Stimulated activated naive CD8-positive, alpha-beta T cell treated with anti-CD3 and anti-CD28 coated beads, Interleukin-15, Interleukin-2, amounts not matched to agents 100 ng/mL and 50 ng/mL, for 24 hours (primary cell): ENCODE data around the gene IGF2BP3.

ENCODE experiments used
- H3K27ac Mint-ChIP-seq: one replicate; pipeline ENCODE4 v1.8.0; 2021; ENCODE audit warnings: mild to moderate bottlenecking, mixed read lengths
- H3K27me3 Mint-ChIP-seq: one replicate; pipeline ENCODE4 v1.8.0; 2021; ENCODE audit warnings: mixed read lengths
- H3K36me3 Mint-ChIP-seq: one replicate; pipeline ENCODE4 v1.8.0; 2021; ENCODE audit warnings: low read depth, mixed read lengths
- H3K4me1 Mint-ChIP-seq: one replicate; pipeline ENCODE4 v1.8.0; 2021; ENCODE audit warnings: low read depth, mixed read lengths
- H3K4me3 Mint-ChIP-seq: one replicate; pipeline ENCODE4 v1.8.0; 2021; ENCODE audit warnings: mild to moderate bottlenecking, mixed read lengths
- H3K9me3 Mint-ChIP-seq: one replicate; pipeline ENCODE4 v1.8.0; 2021; ENCODE audit warnings: mixed read lengths

Gene IGF2BP3

DNA sequence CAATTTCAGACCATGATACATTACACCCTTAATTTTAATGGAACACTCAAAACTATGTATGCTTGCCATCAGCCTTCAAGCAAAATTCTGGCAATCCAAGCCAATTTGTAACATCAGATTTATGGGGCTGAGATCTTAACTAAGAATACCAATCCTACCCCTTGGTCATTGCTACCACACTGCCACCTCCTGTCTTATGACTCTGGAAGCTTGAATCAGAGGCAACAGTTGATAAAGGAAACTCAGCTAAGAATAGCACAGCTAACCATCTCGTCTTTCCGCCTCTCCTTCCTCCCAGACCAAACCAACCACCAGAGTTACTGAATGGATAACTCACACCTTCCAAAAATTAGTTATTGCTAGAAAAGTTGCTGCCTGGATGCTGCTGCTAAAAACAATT is 7.4 kb downstream of the IGF2BP3 start:
- Mint-ChIP-seq H3K9me3 (no peaks in the 10 kb centered on the region), H3K36me3 (no peaks in the 10 kb centered on the region), H3K27ac (no peak overlapping the region), H3K4me3 (no peak overlapping the region), H3K27me3 (peaks cover 82% of the 10 kb centered on the region), H3K4me1 (peaks cover 12% of the 10 kb centered on the region)

DNA sequence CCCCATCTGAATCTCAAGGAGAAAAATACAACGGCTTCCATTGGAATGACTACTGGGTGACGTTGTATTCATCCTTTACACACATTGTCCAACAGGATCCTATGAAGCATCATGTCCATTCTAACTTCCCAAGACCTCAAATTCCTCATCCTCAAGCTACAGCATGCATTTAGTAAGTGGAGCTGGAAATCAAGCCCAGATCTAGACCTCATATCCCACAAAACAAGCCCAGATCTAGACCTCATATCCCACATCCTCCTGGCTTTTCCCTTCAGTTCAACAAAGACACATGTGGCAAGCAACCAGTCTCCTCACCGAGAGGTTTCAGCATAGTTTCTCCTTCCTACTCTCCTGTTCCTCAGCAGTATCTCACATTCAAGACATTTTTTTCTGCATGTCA is 12.2 kb downstream of the IGF2BP3 start:
- Mint-ChIP-seq H3K4me1 (peaks cover 2% of the 10 kb centered on the region), H3K9me3 (no peaks in the 10 kb centered on the region), H3K27ac (no peak overlapping the region), H3K36me3 (no peaks in the 10 kb centered on the region), H3K4me3 (no peak overlapping the region), H3K27me3 (peaks cover 72% of the 10 kb centered on the region)

DNA sequence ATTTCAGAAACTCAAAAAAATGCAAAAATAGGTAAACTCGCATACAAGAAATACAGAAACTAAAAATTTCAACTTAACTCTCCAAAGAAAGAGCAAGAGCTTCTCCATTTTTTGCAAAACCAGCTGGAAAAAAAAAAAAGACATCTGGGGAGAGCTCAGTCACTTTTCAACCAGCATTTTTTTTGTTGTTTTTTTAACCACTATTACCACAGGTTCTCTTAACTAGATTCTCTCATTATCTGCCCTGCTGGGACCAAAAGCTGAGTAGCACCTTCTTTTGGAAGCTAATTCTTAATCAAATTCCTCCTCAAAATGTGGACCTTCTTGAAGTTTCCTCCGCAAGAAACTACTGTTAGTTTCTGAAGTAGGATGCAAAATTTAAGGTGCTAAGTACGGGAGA is 14.2 kb downstream of the IGF2BP3 start:
- Mint-ChIP-seq H3K4me1 (no peaks in the 10 kb centered on the region), H3K4me3 (no peak overlapping the region), H3K27me3 (peaks cover 60% of the 10 kb centered on the region), H3K9me3 (no peaks in the 10 kb centered on the region), H3K27ac (no peak overlapping the region), H3K36me3 (no peaks in the 10 kb centered on the region)

DNA sequence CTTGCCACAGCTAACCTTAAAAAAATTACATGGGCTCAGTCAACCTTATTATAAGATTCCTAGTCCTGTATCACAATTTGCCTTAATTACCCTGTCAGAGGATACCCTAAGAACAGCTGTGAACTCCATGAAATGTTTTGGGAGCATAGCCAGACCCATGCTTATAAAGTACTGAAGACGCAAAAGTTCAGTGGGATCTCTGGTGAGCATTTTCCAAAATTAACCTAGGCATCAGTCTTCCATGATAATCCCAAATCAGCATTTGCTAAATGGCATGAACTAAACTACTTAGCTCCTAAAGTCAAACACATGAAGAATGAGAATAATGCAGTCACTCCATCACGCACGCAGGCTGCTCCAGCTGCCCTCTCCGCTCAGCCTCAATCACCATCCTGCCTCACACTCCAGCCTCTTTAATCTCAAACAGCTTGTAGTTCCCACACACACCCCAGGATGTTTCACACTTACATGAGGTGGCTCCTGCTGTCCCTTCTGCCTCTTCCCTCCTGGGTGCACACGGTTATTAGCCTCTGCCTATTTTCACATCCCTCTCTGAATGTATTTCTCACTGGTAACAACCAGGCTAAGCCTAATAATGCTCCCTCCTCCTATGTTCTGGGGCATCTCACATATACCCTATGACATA is 15.3 kb downstream of the IGF2BP3 start:
- Mint-ChIP-seq H3K36me3 (no peaks in the 10 kb centered on the region), H3K9me3 (no peaks in the 10 kb centered on the region), H3K4me1 (peaks cover 5% of the 10 kb centered on the region), H3K27ac (no peak overlapping the region), H3K4me3 (no peak overlapping the region), H3K27me3 (peaks cover 55% of the 10 kb centered on the region)

DNA sequence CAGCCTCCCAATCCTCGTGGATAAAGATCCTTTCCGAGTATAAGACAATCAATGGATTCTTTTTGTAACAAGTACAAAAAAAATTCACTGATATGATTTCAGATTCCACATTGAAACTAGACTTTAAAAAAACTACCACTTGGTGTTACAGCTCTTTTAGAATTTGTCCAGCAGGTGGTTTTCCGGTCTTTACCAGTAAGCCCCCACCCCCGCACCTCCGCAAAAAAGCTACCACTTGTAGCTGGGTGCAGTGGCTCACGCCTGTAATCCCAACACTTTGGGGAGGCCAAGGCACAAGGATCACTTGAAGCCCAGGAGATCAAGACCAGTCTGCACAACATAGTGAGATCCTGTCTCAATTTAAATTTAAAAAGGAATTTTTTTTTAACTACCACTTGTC is 19.8 kb downstream of the IGF2BP3 start:
- Mint-ChIP-seq H3K36me3 (no peaks in the 10 kb centered on the region), H3K9me3 (no peaks in the 10 kb centered on the region), H3K27ac (no peak overlapping the region), H3K27me3 (peaks cover 39% of the 10 kb centered on the region), H3K4me1 (peaks cover 6% of the 10 kb centered on the region), H3K4me3 (no peak overlapping the region)

DNA sequence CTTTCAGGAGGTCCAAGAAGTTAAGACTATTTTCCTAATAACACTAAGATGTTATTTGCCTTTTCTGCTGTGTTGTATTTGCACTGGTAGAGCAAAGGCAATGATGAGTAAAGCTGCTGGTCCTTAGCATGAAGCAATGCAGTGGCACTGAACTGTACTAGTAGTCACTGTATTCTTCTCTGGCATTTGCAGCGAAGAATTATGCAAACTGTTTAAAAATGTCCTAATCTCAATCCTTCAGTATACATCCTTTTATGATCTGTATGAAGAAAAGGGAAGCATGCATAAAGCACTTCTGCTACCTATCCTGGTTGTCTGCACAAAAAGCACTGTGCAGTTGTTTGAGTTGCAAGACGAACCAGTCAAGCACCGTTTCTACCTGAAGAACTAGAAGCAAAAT is 20.4 kb downstream of the IGF2BP3 start:
- H3K27ac Mint-ChIP-seq, result no peak overlapping the region
- peaks cover 6% of the 10 kb centered on the region for H3K4me1 Mint-ChIP-seq
- H3K9me3 Mint-ChIP-seq, result no peaks in the 10 kb centered on the region

DNA sequence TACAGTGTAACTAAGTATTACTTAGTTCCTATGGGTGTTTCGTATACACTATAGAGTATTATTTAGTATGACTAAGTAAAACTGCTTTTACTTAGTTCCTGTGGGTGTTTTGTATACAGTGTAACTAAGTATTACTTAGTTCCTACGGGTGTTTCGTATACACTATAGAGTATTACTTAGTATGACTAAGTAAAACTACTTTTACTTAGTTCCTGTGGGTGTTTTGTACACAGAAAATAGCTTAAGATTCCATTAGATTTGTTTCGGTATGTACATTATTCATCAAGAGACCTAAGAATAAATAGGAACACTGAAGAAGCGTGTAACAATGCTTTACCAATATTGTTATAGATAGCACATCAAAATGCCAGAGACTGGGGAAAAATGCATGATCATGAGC is 25.0 kb downstream of the IGF2BP3 start:
- Mint-ChIP-seq H3K36me3 (no peaks in the 10 kb centered on the region), H3K27me3 (peaks cover 15% of the 10 kb centered on the region), H3K9me3 (no peaks in the 10 kb centered on the region), H3K4me3 (no peak overlapping the region), H3K4me1 (peaks cover 4% of the 10 kb centered on the region), H3K27ac (no peak overlapping the region)

More for the DNA sequence above, 20.4 kb downstream of the IGF2BP3 start:
- Mint-ChIP-seq H3K27me3 (peaks cover 34% of the 10 kb centered on the region), H3K4me3 (no peak overlapping the region), H3K36me3 (no peaks in the 10 kb centered on the region)

DNA sequence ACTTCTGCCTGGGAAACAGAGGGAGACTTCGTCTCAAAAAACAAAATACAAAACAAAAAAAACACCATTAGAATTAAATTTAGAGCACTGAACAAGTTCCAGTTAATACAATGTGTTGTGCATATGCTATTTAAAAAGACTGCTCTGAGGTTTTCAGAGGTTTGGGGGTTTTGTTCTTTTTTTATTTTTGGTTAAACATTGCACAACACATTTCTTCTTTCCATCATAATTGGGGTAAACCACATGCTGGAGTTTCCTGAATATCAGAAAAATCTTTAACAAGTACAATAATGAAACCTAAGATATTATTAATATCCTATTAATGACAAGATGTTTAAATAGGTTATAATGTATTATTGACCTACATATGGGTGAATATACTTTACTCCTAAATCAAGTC is 26.3 kb downstream of the IGF2BP3 start:
- Mint-ChIP-seq H3K36me3 (no peaks in the 10 kb centered on the region), H3K27ac (no peak overlapping the region), H3K4me1 (no peaks in the 10 kb centered on the region), H3K9me3 (no peaks in the 10 kb centered on the region), H3K27me3 (peaks cover 13% of the 10 kb centered on the region), H3K4me3 (no peak overlapping the region)

DNA sequence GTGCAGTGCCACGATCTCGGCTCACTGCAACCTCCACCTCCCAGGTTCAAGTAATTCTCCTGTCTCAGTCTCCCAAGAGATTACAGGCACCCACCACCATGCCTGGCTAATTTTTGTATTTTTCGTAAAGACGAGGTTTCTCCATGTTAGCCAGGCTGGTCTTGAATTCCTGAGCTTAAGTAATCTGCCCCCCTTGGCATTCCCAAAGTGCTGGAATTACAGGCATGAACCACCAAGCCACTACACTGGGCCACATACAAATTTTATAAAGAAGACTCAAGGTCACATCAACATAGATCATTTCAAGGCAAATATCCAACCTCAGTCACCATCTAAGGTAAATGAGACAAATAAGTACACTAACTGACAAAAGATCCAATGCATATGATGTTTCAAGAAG is 32.1 kb downstream of the IGF2BP3 start:
- Mint-ChIP-seq H3K36me3 (no peaks in the 10 kb centered on the region), H3K27ac (no peak overlapping the region)

DNA sequence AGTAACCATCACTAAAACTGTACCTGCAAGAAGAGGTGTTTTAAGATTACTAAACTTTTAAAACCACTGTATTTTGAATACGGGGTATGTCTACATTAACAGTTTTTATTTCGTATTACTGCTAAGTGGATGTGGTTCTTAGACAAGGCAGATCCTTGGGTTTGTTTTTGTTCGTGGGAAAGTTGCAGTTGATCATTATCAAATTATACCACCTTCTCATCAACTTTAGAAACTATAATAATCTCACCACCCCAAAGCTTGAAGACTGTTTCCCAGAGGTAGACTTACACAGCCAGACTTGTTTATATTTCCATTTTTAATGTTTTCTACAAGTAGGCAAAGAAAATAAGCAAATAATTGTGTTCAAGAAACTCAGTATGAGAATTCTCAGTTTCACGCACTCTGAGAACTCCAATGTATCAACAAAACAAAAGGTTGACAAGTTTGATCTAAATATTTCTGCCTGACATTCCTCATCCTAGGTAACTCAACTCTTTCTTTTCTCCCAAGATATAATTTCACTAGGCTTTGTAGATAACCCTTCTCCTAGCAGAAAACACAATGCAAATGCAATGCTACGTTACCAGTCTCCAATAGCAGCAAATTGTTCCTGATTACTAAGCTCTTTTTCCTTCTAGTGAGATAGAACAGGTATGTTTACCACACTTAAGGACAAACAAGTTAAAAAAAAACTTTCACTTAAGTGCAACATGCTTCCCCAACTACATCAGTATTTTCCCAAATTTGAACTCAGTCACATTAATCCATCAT is 36.0 kb downstream of the IGF2BP3 start:
- Mint-ChIP-seq H3K9me3 (no peaks in the 10 kb centered on the region), H3K4me3 (no peak overlapping the region), H3K27me3 (peaks cover 32% of the 10 kb centered on the region), H3K4me1 (no peaks in the 10 kb centered on the region), H3K27ac (no peak overlapping the region), H3K36me3 (no peaks in the 10 kb centered on the region)

More for the DNA sequence above, 32.1 kb downstream of the IGF2BP3 start:
- H3K27me3 Mint-ChIP-seq, result peaks cover 6% of the 10 kb centered on the region
- no peak overlapping the region for H3K4me3 Mint-ChIP-seq
- no peaks in the 10 kb centered on the region for H3K4me1 Mint-ChIP-seq
- no peaks in the 10 kb centered on the region for H3K9me3 Mint-ChIP-seq

DNA sequence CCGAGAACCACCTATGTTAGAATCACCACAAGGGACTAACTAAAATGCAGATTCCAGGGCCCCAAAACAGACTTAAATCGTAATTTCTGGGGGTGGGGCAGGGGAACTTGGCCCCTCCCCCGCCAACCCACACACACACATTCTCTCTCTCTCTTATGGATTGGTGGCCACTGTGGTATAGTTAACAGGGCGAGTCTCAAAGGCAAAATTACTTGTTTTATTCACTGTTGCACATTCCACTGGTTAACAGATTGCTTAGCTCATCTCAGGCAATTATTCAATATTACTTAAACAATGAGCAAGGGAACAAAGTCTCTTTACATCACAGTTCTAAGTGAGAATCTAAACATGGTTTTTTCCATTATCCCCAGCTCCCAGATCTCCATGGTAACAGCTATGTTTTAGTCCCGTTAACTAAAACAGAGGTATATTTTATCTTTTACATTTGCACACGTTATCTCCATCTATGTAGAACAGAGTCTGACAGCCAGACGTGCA is 38.5 kb downstream of the IGF2BP3 start:
- H3K4me1 Mint-ChIP-seq, result peaks cover 3% of the 10 kb centered on the region
- H3K36me3 Mint-ChIP-seq, result no peaks in the 10 kb centered on the region
- peaks cover 42% of the 10 kb centered on the region for H3K27me3 Mint-ChIP-seq
- no peak overlapping the region for H3K4me3 Mint-ChIP-seq
- no peaks in the 10 kb centered on the region for H3K9me3 Mint-ChIP-seq
- H3K27ac Mint-ChIP-seq, result no peak overlapping the region

DNA sequence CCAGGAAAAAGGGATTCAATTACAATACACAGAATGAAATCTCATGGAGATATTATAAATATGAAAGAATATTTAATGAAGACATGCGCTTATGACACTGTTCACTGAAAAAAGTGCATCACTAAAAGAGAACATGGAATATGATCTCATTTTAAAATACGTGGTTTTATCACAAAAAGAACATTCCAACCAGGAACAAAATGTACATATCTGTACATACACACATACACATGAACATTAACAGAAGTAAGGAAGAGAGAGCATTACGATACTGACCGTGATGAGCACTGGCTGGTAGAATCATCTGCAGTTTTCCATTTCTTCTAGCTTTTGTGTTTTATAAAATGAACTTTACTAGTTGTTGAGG is 39.4 kb downstream of the IGF2BP3 start:
- peaks cover 6% of the 10 kb centered on the region for H3K4me1 Mint-ChIP-seq
- peaks cover 45% of the 10 kb centered on the region for H3K27me3 Mint-ChIP-seq
- no peak overlapping the region for H3K27ac Mint-ChIP-seq
- H3K36me3 Mint-ChIP-seq, result no peaks in the 10 kb centered on the region
- no peaks in the 10 kb centered on the region for H3K9me3 Mint-ChIP-seq
- no peak overlapping the region for H3K4me3 Mint-ChIP-seq

DNA sequence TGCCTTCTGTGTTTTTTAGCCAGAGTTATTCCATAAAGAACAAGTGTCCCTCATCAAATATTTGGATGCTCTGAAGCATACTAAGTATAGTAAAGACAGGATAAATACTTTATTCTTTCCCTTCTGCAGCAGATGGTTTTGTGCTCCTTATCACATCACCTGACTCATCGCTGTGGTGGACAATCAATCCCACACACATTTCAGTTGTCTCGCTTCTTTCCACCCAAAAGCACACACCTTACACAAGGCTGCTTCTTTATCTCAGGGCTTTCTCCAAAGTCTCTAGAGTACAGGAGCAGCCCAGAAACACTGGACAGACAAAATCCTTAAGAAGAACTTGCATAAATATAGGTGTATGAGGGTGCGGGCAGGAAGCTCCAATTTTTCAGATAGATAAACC is 43.4 kb downstream of the IGF2BP3 start:
- no peaks in the 10 kb centered on the region for H3K36me3 Mint-ChIP-seq
- H3K27ac Mint-ChIP-seq, result no peak overlapping the region
- peaks cover 6% of the 10 kb centered on the region for H3K4me1 Mint-ChIP-seq
- H3K4me3 Mint-ChIP-seq, result no peak overlapping the region
- H3K9me3 Mint-ChIP-seq, result no peaks in the 10 kb centered on the region
- peaks cover 46% of the 10 kb centered on the region for H3K27me3 Mint-ChIP-seq

DNA sequence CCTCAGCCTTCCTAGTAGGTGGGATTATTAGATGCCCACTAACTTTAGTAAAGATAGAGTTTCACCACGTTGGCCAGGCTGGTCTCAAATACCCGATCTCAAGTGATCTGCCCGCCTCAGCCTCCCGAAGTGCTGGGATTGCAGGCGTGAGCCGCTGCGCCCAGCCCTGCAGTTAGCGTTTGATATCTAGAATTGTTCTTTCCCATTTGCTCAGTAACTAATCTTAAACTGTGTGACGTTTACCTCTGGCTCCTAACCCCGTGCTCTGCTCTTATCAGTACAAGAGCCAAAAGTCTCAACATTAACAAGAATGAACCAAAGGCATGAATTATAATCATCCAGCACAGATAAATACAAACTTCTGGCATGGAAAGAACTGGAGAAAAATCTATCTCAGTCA is 47.4 kb downstream of the IGF2BP3 start:
- Mint-ChIP-seq H3K9me3 (no peaks in the 10 kb centered on the region), H3K4me3 (no peak overlapping the region), H3K36me3 (no peaks in the 10 kb centered on the region)

DNA sequence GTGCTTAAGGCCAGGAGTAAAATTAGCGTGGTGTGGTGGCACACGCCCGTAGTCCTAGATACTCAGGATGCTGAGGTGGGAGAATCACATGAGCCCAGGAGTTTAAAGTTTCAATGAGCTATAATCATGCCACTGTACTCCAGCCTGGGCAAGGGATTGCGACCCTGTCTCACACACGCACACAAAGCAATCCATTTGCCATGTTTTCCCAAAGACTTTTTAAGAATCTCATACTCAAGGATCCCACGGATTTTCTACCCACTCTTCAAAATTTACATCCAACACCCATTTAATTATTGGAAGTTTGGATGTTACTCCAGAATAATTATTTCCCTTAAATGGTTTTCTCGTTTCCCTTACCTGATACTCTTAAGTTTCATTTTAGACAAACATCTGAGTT is 47.9 kb downstream of the IGF2BP3 start:
- no peaks in the 10 kb centered on the region for H3K36me3 Mint-ChIP-seq
- peaks cover 17% of the 10 kb centered on the region for H3K4me1 Mint-ChIP-seq
- H3K4me3 Mint-ChIP-seq, result no peak overlapping the region
- H3K27ac Mint-ChIP-seq, result no peak overlapping the region
- H3K9me3 Mint-ChIP-seq, result no peaks in the 10 kb centered on the region
- peaks cover 17% of the 10 kb centered on the region for H3K27me3 Mint-ChIP-seq

More for the DNA sequence above, 47.4 kb downstream of the IGF2BP3 start:
- Mint-ChIP-seq H3K27ac (no peak overlapping the region), H3K4me1 (peaks cover 14% of the 10 kb centered on the region), H3K27me3 (peaks cover 17% of the 10 kb centered on the region)
